SU-DHL-6 (cell line): ENCODE results near the gene PRR5.

Experiments used
- CTCF ChIP-seq: fragments of 200-600 bp; sonication (generic); IDR thresholded peaks from one replicate; pipeline ENCODE4 v1.5.1; 2017; ENCODE audit warnings: antibody characterized with exemption, mild to moderate bottlenecking, low read length, moderate library complexity; ENCODE audit not compliant: insufficient read depth, poor library complexity, severe bottlenecking
- EZH2phosphoT487 ChIP-seq: fragments of 200-600 bp; sonication (generic), shearing (Covaris generic); conservative IDR thresholded peaks from 2 replicates; pipeline ENCODE4 v1.6.1; 2018; ENCODE audit warnings: mild to moderate bottlenecking, antibody characterized with exemption, low read length, moderate library complexity, mixed read lengths

DNA sequence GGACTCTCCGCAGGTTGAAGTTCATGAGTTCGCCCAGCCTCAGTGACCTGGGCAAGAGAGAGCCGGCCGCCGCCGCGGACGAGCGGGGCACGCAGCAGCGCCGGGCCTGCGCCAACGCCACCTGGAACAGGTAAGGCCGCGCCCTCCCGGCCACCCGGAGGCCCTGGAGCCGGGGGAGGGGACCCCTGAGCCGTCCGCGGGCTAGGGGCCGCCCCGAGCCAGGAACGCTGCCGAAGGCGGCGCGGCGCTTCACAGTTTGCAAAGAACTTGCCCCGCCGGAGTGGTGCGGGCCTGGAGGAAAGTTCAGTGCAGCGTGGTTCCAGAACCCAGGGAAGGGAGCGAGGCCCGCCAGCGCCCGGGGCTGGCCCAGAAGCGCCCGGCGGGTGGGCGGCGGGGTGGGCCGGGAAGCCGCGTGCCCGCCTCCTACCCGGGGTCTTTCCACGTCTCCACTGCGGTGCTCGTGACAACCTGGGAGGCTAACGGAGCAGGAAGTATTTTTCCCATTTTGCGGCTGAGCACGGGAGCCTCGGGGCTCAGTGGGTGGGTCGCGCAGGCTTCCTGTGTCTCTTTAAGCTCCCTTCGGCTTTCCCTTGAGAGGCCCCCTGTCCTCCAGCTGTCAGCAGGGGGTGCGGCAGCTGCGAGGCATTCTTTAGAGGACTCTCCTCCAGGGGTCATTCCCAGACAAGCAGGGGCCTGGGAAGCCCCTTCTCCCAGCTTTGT lies 635 bp downstream of the PRR5 start:
- TF ChIP-seq CTCF (no peak), EZH2phosphoT487 (no peak)
